HG02840 (cell line): ENCODE measurements around the gene WDR48.
"Not testable (repeated sequence)": the region's sequence is repeated elsewhere in the genome, so short reads cannot be mapped to it uniquely, and the experiment has no call there.

ENCODE experiments used
- ATAC-seq: cut with Tn5 transposase; IDR thresholded peaks from one replicate; pipeline ENCODE4 v1.9.1; 2021; ENCODE audit warnings: mild to moderate bottlenecking, moderate library complexity, moderate number of reproducible peaks; ENCODE audit not compliant: unreplicated experiment, low FRiP score

Gene WDR48

DNA sequence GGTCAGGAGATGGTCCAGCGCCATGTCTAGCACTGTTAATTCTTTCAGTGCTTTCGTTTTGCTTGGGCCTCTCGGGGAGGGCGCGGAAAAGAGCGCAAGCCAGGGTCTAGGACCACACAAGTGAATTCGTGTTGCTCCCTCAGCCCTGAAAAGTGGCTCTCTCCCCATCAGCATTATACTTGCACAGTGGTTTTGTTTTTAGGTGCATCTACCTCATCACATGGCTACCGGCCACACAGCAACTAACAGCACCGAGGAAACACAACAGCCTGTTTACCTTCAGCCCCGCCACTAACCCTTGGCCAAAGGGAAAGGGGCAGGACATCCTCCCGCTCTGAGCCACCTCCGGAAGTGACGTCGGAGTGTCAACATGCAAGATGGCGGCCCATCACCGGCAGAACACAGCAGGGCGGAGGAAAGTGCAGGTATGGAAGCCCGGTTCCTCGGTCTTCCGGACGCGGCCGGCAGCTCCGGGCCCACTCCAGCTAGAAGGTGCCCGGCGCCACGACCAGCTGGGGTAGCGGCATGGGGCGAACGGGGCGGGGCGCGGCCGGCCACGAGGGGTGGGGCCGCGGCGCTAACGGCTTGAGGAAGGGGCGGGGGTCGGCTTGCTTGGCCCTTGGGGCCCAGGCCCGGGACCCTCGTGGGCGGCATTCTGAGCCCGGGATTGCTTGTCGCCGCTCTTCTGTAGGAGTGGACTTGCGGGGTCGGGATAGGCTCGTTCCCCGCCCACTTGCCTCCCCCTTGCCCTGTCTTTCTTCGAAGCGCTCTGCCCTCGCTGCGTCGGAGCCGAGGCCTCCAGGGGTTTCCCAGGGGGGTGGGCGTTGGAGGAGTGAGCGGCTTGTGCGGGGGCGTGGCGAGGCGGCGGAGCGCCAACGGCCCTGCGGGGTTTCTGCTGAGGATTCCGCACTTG is at the start of gene WDR48, which contains the start of gene SCN11A:
Gene WDR48 (plus strand): TSS at position 368 of the 913 bp plus-strand sequence. CDS start 10 bp downstream, at position 378.
Gene SCN11A (minus strand): TSS at position 296 of the 913 bp plus-strand sequence. CDS start 101,582 bp downstream, outside the sequence.
- ATAC-seq, result peak; percentile 100

DNA sequence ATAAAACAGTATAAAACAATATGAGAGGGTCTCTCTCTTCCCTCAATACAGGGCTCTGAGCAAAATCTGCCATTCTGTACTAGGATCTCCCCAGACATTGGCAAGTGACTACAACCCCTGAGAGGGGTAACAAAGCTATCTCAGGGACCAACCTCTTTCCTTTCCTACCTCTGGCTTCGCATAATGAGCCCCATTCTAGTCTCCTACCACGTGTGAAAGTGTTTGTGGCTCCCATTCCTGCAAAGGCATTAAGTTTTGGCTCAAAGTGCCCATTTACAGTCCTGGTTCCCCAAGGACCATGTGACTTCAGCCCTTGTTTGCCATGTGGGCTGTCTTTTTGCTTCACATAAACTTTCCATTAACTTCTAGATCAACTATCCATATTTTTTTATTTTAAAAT is 46.5 kb upstream of the WDR48 start:
- ATAC-seq, result no peak

DNA sequence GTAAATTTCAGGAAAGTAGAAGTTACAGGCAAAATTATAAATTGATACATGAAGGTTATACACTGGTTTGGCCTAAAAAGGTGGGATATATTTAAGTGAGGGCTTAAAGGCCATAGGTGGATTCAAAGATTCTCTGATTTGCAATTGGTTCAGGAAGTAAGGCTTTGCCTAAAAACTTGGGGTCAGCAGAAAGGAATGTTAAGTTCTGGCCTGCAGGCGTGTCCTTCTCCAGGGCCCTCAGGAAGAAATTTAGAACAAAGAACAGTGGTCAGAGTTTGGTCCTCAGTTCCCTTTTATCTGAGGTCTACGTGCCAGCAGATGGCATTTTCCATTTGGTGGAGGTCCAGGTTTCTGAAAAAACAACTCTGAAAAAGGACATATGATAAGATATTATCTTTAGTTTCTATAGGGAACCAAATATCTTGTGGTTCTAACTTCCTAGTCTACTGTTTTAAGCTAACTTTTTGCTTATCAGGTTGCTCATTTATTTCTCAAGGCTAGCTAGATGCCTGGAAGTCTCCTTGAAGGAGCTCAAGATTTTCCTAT is 40.6 kb upstream of the WDR48 start:
- no peak for ATAC-seq

- no peak for ATAC-seq
These were observed 38.5 kb upstream of the WDR48 start for GRCh38 chr3:39013289-39013688.

- no peak for ATAC-seq
These were observed 37.8 kb upstream of the WDR48 start for GRCh38 chr3:39013921-39014509.

- no peak for ATAC-seq
These were observed 36.4 kb upstream of the WDR48 start for GRCh38 chr3:39015418-39015817.

DNA sequence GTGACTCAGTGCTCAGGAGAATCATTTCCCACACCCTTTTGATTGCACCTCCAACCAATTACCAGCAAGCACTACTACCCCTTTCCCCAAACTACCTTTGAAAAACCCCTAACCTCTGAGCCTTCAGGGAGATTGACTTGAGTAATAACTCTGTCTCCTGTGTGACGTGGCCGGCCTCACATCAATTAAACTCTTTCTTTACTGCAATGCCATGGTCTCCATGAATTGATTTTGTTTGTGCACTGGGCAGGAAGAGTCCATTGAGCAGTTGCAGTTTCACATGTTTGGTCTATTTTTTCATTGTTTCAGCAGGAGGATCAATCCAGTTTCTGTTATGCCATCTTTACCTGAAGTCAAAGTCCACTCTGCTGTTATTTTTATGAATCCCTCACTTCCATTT is 32.5 kb upstream of the WDR48 start:
- no peak for ATAC-seq

- peak; percentile 62 for ATAC-seq
These were observed 30.8 kb upstream of the WDR48 start for GRCh38 chr3:39021029-39021428.

- no peak for ATAC-seq
These were observed 30.1 kb upstream of the WDR48 start for GRCh38 chr3:39021465-39022285.

DNA sequence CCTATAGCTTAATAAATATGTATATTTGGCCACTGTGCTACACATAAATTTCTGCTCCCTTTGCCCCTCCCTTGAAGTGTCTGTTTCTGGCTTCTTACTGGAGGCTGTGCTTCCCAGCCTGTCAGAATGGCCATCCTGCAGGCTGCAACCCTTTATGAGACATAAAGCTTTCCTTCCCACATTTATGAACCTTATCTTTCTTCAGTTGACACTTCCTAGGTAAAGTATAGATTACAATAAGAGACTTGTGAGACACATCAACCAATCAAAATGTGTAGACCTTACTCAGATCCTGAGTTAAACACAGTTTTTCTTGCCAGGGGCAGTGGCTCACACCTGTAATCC is 29.6 kb upstream of the WDR48 start:
- no peak for ATAC-seq

GRCh38 chr3:39024497-39024896 is 27.3 kb upstream of the WDR48 start:
- no peak for ATAC-seq

DNA sequence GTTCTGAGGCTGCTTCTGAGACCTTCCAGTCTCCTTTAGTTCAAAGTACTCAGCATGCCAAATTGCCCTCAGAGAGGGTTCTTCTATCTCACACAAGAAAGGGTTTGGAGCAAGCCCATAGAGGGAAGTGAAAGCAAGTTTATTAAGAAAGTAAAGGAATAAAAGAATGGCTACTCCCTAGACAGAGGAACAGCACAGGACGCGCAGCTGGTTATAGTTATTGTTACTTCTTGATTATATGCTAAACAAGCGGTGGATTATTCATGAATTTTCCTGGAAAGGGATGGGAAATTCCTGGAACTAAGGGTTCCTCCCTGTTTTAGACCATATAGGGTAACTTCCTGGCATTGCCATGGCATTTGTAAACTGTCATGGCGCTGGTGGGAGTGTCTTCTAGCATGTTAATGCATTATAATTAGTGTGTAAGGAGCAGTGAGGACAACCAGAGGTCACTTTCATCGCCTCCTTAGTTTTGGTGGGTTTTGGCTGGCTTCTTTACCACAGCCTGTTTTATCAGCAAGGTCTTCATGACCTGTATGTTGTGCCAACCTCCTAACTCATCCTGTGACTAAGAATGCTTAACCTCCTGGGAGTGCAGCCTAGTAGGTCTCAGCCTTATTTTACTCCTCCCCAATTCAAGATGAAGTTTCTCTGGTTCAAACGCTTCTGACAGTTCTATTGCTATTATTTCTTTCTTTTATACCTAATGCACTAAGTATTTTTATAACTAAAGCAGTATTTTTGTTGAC is 26.4 kb upstream of the WDR48 start:
- ATAC-seq, result no peak

GRCh38 chr3:39028546-39028945 is 23.3 kb upstream of the WDR48 start:
- no peak for ATAC-seq

GRCh38 chr3:39029556-39029955 is 22.3 kb upstream of the WDR48 start:
- no peak for ATAC-seq

DNA sequence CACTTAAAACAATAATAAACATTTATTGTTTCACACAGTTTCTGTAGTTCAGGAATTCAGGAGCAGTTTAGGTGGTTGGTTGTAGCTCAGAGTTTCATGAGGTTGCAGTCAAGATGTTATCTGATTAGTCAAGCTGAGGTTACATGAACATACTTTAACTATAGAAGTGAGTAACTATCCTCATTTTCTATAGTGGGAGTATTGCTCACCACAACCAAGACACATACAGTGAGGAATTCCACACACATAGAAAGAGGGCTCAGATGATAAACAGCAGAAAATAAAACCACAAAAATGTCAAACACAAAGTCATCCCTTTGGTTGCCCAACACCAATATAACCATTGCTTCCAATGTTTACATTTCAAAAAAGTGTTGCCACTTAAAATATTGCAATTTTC is 13.7 kb upstream of the WDR48 start:
- no peak for ATAC-seq

GRCh38 chr3:39050029-39050428 is 1.8 kb upstream of the WDR48 start:
- ATAC-seq, result no peak

DNA sequence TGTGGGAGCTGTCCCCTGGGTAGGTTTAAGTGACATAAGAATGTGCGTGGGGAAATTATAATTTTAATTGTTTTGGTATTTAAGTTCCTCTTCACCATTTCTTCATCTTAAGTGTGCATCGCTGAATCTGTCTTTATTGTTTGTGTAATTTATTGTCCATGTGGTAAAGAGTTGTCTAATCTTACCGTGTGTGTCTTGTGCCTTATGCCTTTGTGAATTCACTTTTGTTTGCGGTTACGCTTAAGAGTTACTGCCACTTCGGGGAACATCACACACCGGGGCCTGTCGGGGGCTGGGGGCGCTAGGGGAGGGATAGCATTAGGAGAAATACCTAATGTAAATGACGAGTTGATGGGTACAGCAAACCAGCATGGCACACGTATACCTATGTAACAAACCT is 767 bp downstream of the WDR48 start:
- no peak for ATAC-seq

- no peak for ATAC-seq
These were observed 1.9 kb downstream of the WDR48 start for GRCh38 chr3:39053696-39054095.

DNA sequence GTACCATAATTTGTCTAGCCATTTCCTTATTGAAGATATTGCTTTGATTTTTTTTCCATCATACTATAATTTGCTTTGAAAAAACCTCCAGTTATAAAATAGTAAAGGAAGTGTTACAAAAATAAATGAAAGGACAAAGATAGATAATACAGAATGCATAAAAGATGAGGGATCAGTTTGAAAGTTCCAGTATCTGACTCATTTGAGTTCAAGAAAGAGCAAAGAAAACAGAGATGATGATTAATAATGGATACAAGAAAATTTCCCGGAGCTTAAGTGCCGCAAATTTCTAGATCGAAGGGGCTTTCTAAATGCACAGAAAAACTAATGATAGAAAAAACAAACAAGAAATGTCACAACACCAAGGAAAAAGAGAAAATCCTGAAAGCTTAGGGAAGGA is 4.3 kb downstream of the WDR48 start:
- ATAC-seq, result no peak

GRCh38 chr3:39061228-39061627 is 9.4 kb downstream of the WDR48 start:
- ATAC-seq, result not testable (repeated sequence)
